NCI-H2171 treated with DMSO at 0.1 percent for 48 hours (cell line): Measurements from ENCODE around the gene ZDHHC9.
A peak's percentile ranks its signal among the peaks of the same experiment; 100 is the strongest.

Experiments used
- DNase-seq: peaks from one replicate; lab custom pipeline; 2025; lab: John Stamatoyannopoulos, UW

ZDHHC9 gene

GRCh38 chrX:129818123-129818522 is 25.6 kb downstream of the ZDHHC9 start:
- no peak for DNase-seq

DNA sequence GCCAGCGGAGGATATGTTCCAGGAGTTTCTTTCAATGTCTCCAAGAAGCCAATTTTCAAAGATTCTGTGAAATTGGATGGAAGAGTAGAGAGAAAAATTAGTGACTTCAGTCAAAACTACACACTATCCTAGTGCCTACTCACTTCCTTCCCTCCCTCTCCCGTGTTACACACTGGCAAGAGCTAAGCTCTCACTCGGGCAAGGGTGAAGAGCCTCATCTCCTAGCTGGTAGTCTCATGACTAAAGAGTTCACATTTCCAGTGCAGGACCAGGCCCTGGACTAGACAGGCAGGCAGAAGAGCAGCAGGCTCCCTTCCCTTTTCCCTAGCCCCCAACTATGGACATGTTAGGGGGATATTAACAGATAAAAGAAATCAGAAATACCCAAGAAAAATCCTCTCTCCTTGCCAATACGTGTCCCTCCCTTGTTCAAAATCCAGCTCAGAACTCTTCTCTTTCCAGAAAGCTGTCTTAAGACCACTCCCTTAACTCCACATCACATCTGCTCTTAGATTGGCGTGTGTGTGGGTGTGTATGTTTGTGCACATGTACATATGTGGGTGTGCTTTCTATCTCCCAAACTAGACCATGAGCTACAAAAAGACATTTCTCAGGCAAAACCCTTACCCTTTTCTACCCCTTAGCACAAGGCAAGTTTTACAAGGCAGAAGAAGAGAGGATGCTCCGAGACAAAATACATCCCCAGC is 29.9 kb downstream of the ZDHHC9 start:
- no peak for DNase-seq

DNA sequence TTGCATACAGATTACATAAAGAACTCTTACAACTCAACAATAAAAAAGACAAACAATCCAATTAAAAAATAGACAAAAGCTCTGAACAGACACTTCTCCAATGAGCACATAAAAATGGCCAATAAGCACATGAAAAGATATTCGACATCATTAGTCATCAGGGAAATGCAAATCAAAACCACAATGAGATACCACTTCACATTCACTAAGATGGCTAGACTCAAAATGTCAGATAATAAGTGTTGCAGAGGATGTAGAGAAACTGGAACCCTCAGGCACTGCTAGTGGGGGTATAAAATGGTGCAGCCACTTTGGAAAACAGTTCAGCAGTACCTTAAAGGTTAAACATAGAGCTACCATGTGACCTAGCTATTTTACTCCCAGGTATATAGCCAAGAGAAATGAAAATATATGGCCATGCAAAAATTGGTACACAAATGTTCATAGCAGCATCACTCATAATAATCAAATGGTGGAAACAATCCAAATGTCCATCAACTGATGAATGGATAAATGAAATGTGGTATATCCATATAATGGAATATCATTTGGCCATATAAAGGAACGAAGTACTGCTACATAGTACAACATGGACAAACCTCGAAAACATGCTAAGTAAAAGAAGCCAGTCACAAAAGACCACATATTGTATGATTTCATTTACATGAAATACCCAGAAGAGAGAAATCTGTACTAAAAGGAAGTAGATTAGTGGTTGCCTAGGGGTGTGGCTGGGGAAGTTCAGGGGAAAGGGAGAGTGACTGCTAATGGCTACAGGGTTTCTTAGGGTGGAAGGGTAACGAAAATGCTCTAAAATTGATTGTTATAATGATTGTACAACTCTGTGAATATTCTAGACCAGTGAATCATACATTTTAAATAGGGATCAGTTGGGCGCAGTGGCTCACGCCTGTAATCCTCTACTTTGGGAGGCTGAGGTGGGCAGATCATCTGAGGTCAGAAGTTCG is 34.6 kb downstream of the ZDHHC9 start:
- DNase-seq = no peak

DNA sequence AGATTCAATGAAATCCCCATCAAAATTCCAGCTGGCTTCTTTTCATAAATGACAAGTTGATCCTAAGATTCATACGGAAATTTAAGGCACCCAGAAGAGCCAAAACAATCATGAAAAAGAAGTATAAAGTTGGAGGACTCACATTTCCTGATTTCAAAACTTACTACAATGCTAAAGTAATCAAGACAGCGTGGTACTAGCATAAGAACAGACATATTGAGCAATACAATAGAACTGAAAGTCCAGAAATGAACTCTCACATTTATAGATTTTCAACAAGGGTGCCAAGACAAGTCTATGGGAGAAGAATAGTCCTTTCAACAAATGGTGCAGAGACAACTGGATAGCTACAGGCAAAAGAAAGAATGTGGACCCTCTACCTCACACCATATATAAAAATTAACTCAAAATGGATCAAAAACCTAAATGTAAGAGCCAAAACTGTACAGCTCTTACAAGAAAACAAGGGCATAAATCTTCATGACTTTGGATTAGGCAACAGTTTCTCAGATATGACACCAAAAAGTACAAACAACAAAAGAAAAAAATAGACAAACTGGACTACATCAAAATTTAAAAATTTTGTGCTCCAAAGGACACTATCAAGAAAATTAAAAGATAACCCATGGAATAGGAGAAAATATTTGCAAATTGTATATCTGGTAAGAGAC is 35.4 kb downstream of the ZDHHC9 start:
- DNase-seq = no peak

- no peak for DNase-seq
Measured at GRCh38 chrX:129804806-129805205, 38.9 kb downstream of the ZDHHC9 start.

DNA sequence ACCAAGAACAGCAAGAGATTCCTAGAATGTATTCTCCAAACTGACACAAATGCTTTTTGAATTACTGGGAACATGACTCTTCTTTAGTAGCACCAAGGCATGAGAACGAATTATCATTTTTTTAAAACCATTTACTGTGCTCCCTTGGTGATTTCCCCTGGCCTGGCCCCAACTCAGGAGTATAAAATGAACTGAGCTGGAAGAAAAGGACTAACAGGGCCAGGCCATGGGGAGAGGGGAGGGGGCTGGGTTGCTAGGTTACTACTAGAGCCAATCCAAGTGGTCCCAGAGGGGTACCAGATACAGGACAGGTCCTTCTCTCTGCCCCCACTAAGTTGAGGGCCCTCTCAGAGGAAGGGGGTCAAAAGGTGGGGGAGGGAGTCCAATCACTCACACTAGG is 40.8 kb downstream of the ZDHHC9 start:
- peak; percentile 15 for DNase-seq

- DNase-seq = no peak
Measured at GRCh38 chrX:129800186-129800585, 43.5 kb downstream of the ZDHHC9 start.

GRCh38 chrX:129798888-129799287 is 44.8 kb downstream of the ZDHHC9 start:
- DNase-seq = no peak

DNA sequence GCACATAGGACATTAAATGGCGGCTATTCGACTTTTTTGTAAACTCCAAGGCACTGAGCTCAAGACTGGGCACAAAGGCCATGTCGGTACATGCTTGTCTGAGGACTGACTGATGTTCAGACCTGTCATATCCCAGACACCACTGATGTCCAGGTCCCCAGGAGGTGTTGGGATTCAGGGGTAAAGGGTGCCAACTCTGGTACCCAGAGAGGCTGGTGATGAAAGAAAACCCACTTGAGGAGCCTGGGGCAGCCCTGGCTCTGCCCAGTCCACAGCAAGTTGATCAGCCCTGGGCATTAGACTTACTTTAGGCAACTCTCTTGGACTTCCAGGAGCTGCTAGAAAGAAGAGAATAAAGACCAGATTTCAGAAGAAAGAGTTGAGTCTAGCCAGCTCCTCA is 45.2 kb downstream of the ZDHHC9 start:
- no peak for DNase-seq

DNA sequence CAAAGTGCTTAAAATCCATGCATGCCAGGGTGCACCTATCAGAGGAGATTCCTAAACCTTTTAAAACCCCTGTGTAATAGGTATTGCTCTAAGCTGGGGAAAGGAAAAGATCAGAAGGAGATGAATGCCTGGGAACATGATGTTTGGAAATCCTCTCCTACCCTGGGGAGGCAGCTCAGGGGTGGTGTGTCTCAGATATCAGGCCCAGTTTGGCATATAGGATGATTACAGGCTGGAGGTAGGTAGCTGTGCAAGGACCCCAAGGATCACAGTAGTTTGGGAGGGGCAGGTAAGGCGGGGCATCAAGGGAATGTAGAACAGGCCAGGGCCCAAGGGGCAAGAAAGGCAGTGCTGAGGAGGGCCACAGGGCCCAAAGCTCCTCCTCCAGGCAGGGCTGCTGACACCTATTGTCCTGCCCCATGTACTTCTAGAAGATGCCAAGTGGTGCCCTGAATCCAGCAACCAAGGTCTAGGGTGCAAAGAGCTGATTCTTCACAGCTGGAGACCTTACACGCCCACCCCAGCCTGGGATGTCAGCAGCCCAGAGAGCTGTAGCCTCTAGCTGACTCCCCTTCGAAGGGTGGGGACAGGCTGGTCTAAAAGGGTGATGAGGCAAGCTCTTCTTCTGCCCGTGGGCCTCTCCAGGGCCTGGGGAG is 46.3 kb downstream of the ZDHHC9 start:
- no peak for DNase-seq

DNA sequence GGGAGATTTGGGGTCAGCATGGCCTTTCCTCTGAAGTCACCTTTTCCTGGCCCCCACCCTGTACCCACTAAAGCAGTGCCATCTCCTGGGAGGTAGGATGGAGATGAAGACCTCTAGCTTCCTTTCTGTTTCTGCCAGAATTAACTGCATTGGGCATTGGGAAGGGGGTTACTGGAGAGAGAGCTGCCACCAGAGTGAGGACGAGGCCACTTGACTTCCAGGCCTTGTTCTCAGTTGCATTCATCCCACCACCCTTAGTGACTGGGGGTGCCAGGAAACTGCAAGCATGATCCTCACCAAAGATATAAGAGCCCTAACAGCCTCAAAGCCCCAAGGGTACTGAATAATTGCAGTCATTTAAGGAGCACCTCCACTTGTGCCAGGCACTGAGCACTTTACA is 48.1 kb downstream of the ZDHHC9 start:
- DNase-seq = no peak

GRCh38 chrX:129793604-129794191 is 50.0 kb downstream of the ZDHHC9 start:
- no peak for DNase-seq

- no peak for DNase-seq
Measured at GRCh38 chrX:129792586-129793291, 50.9 kb downstream of the ZDHHC9 start.

DNA sequence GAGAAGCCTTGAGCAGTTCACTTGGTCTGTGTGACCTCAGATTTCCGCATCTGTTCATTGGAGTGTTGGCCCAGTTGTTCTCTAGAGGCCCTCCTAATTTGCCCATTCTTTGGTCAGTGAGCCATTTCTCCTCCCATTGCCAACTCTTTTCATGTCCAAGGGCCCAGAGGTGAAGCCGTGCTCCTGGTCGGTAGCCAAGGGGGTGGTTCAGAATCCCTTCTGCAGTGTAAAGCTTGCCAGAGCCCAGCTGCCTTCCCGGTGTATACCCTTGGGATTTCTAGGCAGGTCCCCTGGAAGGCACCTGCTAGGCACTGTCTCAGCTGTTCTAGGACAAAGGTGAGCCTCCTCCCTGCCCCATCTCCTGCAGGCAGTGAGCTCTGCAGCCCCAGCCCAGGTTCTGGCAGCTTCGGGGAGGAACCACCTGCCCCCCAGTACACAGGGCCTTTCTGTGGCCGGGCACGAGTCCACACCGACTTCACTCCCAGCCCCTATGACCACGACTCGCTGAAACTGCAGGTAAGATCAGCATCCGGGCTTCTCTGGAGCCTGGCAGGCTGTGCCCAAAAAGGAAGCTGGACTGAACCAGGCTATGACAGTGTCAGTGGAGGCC is 51.6 kb downstream of the ZDHHC9 start:
- peak; percentile 6 for DNase-seq

- DNase-seq = no peak
Measured at GRCh38 chrX:129791336-129791735, 52.4 kb downstream of the ZDHHC9 start.

GRCh38 chrX:129790808-129791207 is 52.9 kb downstream of the ZDHHC9 start:
- no peak for DNase-seq

- DNase-seq = no peak
Measured at GRCh38 chrX:129790146-129790545, 53.5 kb downstream of the ZDHHC9 start.

- no peak for DNase-seq
Measured at GRCh38 chrX:129788527-129788926, 55.2 kb downstream of the ZDHHC9 start.

DNA sequence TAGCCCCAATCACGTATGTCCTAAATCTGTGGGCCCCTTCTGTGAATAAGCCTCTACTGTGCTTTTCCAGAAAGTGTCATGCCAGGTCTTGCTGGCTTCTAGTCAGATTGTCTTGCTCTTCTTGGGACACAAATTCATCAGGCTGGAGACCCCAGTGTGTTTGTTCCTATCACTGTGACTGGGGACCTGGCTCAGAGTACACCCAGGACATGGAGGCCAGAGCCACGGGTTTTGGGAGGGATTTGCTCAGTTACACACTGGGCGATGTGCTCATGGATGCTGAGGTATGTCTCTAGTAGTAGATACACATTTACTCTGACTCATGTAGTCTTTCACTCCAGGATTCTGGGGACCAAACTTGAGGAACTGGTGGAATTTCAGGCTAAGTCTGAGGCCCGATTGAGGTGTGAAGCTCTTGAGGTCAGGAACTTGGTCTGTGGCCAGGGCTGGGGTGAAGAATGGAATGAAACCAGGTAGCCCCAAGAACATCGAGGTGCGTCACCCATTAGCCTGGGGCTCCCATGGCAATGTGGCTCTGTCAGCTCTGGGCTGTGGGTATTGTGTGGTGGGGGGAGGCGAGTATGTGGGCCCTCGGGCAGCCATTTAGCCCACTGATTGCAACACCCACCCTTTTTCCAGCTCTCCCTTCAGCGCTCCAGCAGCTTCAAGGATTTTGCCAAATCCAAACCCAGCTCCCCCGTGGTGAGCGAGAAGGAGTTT is 56.2 kb downstream of the ZDHHC9 start:
- DNase-seq = no peak

DNA sequence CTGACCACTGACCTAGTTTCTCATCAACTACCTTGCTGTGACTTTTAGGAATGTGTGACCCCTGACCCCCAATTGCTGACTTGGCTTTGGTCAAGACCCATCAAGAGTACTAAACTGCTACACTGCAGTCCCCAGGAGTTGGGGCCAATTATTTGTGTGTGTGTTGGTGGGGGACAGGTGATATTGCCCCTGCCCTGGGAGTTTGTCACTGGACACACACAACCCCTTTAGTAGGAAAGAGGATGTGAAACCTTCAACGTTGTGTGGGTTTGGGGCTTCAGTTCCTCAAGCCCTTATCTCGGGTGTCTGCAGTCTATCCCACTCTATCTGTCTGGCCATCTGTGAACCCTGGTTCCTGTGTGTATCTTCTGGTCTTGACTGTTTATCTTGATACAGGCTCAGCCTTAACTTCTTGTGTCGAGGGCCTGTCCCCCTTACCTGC is 57.5 kb downstream of the ZDHHC9 start:
- no peak for DNase-seq
